GM18951 (cell line): ENCODE measurements around the gene S1PR3.

ENCODE experiments used
- POLR2A ChIP-seq: IDR thresholded peaks from 4 replicates; pipeline ENCODE4 v1.6.1; 2011; ENCODE audit warnings: mild to moderate bottlenecking; ENCODE audit not compliant: insufficient read length, insufficient read depth; ENCODE audit errors: extremely low read depth
- in situ Hi-C: fragments of 300-500 bp; cut with MboI; formaldehyde crosslinking; loops from one replicate; pipeline ENCODE4 v1.12.0; 2022; ENCODE audit warnings: low sequenced_read_pairs, mixed read lengths, inconsistent platforms; ENCODE audit not compliant: unreplicated experiment

The S1PR3 gene

DNA sequence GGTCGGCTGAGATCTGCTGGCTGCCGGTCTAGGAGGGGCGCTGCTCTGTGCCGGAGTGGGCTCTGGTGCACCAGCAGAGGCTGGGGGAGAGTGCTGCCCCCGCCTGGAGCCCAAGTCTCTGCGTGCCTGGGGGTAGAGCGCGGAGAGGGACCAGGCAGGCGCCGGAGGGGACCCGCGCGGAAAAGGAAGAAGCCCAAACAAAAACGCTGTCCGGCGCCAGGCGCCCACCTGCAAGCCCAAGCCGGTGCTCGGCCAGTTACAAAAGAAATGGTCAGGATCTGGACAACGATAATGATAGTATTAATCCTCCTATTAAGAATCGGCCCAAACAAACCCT, 571 bp upstream of the S1PR3 start:
- no peak for TF ChIP-seq POLR2A
- in situ Hi-C loops, result loop anchor here (10.0 kb wide), 1 partner anchor 386 kb away; no protein-coding TSS in a partner anchor

DNA sequence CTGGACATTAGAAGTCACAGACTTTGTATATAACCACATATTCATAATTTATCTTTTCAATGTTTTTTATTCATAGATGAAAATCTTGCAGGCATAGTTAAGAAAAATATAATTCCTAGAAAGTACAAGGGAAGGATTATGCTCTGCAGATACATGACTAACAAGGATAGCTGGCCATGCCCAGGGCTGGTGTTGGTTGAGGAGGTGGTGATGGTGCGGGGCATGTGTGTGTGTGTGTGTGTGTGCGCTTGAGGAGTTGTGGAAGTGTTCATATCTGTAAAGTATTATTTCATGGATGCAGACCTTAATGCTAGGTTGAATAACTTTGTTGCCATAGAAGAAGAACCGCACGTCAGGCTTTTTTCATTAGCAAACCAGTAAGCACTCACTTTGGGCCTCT, 1.3 kb downstream of the S1PR3 start:
- TF ChIP-seq POLR2A, result no peak
- in situ Hi-C loops, result loop anchor here (10.0 kb wide), 1 partner anchor 388 kb away; no protein-coding TSS in a partner anchor

GRCh38 chr9:88993327-88993726, 2.1 kb downstream of the S1PR3 start:
- in situ Hi-C loops, result loop anchor here (10.0 kb wide), 1 partner anchor 389 kb away; no protein-coding TSS in a partner anchor
- no peak for TF ChIP-seq POLR2A

DNA sequence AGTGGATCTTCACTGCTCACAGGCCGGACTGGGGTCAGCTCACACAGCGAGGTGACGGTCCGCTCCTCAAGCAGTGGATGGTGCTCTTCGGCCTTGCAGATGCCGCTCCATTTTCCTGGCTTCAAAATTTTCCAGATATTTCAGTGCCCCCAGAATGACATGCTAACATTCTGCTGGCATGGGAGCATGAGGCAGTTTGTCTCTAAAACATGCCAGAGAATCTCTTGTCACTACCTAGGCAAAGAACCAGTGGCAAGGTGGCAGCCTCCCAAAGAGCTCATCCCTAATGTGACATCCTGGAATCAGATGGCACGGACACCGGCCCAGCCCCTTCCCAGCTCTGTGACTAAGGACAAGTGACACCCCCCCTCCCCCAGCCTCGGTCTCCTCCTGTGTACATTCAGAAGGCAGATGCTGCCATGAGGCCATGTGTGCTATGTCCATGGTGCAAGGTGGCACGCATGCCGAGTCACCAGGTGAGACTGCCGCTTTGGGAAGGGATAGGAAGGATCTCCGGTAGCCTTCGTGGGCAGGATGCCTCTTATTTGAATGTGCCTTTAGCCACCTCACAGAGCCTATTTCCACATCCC, 2.7 kb downstream of the S1PR3 start:
- TF ChIP-seq POLR2A, result no peak
- in situ Hi-C loops, result loop anchor here (10.0 kb wide), 1 partner anchor 389 kb away; no protein-coding TSS in a partner anchor

DNA sequence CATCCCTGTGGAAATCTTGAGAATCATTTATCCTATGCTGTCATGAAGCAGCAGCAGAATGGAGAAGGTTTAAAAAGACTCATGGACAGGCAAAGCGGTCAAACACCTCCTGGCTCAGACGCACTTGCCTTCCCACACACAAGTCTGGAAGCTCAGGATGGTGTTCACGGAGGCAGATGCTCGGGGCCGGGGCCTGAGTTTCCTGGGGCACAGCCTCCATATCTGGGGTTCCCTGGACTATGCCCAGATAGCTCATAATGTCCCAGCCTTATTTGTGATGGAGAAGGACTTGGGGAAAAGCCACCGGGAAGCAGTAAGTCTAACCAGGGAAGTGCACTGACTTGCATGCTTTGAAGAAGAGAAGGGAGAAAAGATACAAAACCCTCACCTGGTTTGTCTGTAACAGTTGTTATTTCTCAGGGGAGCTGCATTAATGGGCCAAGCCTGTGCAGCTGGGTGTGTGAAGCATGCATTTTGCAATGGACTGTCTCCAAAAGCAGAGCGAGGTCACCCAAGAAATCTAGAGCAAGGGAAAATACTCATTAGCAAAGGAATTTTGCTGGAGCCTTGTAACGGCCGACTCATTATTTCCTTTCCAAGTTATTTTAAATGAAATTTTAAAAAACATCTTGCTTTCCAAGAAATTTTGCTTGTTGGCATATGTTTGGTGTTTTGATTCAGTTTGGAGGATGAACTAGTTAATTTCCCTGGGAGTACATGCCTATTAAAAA, 3.4 kb downstream of the S1PR3 start:
- TF ChIP-seq POLR2A, result no peak
- in situ Hi-C loops, result loop anchor here (10.0 kb wide), 1 partner anchor 390 kb away; no protein-coding TSS in a partner anchor

- no peak for TF ChIP-seq POLR2A
- in situ Hi-C loops, result loop anchor here (10.0 kb wide), 1 partner anchor 390 kb away; no protein-coding TSS in a partner anchor
Measured at GRCh38 chr9:88995200-88995577, 3.9 kb downstream of the S1PR3 start.

DNA sequence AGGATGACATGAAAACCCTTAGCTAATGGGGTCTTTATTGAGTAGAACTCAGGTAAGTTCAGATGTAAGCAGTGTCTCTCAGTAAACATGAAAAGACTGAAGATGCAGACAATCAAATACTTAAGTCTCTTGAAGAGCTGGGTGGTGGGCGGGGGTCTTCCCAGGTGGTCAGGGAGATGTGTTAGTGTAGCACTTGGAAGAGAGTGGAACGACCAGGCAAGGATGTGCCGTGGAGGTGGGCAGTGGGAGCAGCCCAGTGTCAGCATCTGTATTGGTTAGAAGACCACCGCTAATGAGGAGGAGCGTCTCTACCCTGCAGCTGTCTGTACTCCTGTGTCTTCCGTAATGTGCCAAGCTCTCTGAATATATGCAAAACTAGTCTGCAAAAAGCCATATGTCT, 4.4 kb downstream of the S1PR3 start:
- in situ Hi-C loops, result loop anchor here (10.0 kb wide), 1 partner anchor 391 kb away; no protein-coding TSS in a partner anchor
- TF ChIP-seq POLR2A, result no peak

DNA sequence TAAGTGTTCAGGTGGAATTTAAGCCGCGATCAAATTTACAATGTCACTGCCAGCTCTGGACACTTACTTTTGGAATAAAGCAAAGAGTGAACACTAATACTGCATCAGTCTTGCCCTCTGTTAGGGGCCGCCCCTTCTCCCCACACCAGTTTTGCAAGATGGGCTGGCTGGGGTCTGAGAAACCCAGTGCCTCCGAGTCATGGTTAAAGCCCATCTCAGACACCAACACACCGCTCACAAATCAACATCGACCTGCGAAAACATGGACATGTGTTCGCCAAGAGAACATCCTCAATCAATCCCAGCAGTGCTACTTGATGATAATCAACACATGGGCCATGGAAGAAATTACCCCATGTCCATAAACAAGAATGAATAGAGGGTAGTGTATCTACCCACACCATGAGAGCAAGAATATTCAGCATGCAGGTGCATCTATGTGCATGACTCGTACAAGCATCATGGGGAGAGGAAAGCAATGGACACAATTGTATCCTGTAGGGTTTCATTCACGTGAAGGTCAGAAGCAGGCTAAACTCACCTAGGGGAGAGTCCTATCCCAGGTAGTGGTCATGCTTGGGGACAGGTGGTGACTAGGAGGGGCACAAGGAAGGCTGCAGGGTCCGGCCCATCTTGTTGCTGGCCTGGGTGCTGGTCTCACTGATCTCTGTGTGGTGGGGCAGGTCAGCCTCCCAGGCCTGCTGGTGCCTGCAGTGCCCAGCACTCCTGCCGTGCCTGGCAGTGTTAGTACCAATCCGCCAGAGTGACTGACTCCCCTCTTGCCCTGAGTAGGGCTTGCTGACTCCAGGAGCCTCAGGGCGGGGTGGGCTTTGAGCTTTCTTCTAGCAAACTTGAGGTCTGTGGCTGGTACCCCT, 5.0 kb downstream of the S1PR3 start:
- TF ChIP-seq POLR2A, result no peak
- in situ Hi-C loops, result loop anchor here (10.0 kb wide), 1 partner anchor 391 kb away; no protein-coding TSS in a partner anchor

DNA sequence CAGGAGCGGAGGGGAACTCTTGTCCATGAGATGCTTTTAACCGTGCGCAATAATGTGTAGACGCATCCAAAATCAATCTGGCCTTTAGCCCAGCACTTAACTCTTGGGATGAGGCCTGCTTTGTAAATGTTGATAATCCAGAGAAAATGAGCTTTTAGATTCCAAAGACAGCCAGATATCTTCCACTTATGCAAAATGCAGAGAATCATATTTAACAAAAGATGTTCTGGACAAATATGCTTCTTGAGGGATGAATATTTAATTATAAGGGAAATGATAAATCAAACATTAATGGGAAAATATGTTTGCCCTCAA, 5.6 kb downstream of the S1PR3 start:
- TF ChIP-seq POLR2A, result no peak
- in situ Hi-C loops, result loop anchor here (10.0 kb wide), 1 partner anchor 392 kb away; no protein-coding TSS in a partner anchor

DNA sequence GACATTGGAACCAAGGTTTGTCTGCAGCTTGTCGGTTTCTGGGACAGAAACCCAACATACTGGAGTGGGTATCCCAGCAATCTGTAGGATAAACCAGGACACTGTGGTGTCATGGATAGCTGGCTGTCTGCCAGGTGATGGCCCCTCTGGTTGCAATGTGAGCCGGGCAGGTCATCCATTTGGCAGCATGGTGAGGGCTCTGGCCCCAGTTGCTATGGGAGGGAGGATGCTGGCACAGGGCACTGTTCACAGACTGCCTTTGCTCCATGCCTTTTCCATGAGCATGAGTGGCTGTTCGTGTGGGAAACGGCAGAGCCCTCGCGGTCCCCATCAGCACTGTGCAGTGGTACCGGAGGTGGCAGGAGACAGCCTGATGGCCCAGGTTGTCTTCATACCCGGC, 6.4 kb downstream of the S1PR3 start:
- in situ Hi-C loops, result loop anchor here (10.0 kb wide), 1 partner anchor 393 kb away; no protein-coding TSS in a partner anchor
- no peak for TF ChIP-seq POLR2A

DNA sequence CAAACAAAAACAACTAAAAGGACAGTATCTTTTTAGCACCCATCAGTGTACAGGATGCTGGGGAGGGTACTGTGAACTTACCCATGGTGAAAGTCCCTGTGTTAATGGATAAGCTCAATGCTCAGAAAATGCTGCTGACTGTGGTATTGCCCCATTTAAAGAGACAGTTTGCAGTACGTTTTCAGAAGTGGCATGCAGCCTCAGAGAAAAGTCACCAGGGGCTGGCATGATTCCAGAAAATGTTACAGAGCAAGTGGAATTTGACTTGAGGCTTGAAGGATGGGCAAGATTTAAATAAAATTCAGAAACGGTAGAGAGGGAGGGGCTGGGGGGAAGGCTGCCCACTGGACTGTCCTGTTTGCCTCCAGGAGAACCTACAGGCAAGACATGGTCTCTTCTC, 7.2 kb downstream of the S1PR3 start:
- in situ Hi-C loops, result loop anchor here (10.0 kb wide), 1 partner anchor 394 kb away; no protein-coding TSS in a partner anchor
- TF ChIP-seq POLR2A, result no peak

GRCh38 chr9:88998911-88999310, 7.6 kb downstream of the S1PR3 start:
- TF ChIP-seq POLR2A, result no peak

GRCh38 chr9:89000371-89000781, 9.1 kb downstream of the S1PR3 start:
- no peak for TF ChIP-seq POLR2A
- in situ Hi-C loops, result no loop called here

More at GRCh38 chr9:88998911-88999310, 7.6 kb downstream of the S1PR3 start:
- in situ Hi-C loops, result loop anchor here (10.0 kb wide), 1 partner anchor 394 kb away; no protein-coding TSS in a partner anchor
